ENCODE results near the gene BET1. TPM values are rescaled to one million over a fixed set of nuclear protein-coding genes. Genes with fewer than 3 reads are reported as not detected.
"Not testable (repeated sequence)": the region's sequence is repeated elsewhere in the genome, so short reads cannot be mapped to it uniquely, and the experiment has no call there.

The BET1 gene, protein sequence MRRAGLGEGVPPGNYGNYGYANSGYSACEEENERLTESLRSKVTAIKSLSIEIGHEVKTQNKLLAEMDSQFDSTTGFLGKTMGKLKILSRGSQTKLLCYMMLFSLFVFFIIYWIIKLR
- total RNA-seq, result 19.3 and 27.6 TPM in 2 replicates

- DNase-seq (ENCODE audit: low read depth, low spot score), result peak; percentile 90
Measured at GRCh38 chr7:94004024-94004951, at the start of gene BET1. Gene BET1 (minus strand): TSS chr7:94004355. CDS start chr7:94004216, 139 bp downstream.

DNA sequence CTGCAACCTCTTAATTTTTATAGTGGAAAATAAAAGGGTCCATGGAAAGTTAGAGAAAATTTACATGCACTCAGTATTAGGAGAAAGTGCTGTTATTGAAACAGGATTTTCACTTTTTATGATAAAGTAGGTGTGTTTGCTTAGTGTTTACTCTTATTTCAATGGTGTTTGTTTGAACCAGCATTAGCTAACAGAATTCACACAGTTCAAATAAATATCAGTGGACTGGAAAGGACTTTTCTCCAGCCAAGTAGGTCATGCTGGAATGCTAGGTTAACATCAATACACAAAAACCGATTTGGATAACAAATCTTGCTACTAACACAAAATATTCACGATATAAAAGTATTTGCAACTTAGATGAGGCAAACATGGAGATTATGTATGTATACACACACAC lies 49.4 kb upstream of the BET1 start:
- DNase-seq (ENCODE audit: low read depth, low spot score), result no peak

DNA sequence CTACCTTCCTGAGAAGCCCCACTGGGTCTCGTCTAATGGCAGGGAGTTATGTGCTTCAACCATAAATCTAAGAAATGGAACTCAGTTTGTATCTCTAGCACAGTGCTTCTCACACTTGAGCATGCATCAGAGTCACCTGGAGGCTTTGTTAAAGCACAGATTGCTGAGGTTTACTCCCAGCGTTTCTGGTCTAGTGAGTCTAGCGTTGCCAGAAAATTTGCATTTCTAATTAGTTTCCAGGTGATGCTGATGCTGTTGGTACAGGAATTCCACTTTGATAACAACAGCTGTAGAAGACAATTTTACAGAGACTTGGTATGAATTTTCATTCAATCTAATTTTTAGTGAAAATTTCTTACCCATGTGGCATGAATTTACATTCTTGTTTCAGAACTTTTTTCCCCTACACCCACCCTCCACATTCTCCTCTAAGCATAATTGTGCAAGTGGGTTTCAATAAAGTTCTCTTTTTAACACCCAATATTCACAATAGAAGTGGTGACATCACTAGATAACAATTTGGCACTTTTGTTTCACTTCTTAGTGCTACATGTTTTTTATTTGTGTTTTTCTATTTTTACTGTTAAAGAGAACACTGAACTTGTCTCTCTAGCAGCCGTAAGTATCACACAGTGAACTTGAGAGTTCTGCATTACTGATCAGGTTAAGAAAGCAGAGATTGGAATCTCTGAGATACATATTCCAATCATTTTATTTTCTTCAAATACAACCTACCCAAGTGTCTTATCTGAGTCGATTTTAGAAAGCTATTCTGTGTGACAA lies 48.4 kb upstream of the BET1 start:
- no peak for DNase-seq (ENCODE audit: low read depth, low spot score)

DNA sequence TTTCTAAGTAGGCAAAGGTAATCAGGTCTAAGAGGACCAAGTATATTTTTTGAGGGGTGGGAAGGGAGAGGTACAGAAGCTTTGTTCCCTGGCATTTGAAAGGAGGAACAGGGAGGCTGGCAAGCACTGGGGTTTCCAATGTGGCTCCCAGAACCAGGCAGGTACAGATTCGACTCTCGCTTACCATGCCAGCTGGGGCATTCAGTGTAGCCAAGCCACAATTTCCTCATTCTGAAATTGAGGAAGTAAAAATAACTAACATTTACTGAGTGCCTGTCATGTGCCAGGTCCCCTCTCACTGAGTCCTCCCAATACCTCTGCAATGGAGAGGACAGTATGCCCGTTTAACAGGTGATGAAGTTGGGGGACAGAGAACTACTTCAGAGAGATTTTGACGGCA lies 45.9 kb upstream of the BET1 start:
- DNase-seq (ENCODE audit: low read depth, low spot score), result no peak

GRCh38 chr7:94049615-94050014 lies 45.5 kb upstream of the BET1 start:
- no peak for DNase-seq (ENCODE audit: low read depth, low spot score)

DNA sequence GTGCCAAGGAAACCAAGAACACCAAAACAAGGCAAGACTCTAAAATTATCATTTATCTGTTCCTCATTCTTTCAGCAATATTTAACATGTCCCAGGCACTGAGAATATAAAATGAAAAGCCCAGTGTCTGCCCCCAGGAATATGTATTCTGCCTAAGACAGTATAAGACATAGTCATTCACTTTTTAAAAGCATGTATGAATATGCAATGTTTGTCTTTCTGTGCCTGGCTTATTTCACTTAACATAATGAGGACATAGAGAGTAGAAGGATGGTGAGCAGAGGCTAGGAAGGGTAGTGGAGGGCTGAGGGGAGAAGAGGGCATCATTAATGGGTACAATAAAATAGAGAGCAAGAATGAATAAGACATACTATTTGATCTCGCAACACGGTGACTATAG lies 44.6 kb upstream of the BET1 start:
- no peak for DNase-seq (ENCODE audit: low read depth, low spot score)

DNA sequence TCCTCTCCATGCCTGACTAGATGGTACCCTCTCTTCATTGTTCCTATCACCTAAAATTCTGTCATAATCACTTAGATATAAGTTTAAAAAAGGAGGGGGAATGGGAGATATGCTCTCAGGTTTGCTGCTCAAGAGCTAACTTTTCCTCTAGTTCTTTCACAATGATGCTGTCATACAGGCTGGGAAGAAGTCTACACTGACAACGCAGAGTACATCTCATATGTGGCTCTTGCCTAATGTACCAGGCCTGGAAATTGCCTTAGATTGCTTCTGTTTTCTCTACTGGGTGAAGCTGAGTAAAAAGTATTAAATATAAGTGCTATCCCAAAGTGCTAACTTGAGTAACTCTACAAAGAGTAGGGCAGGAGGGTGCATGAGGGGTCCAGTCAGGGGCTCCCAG lies 43.8 kb upstream of the BET1 start:
- no peak for DNase-seq (ENCODE audit: low read depth, low spot score)

DNA sequence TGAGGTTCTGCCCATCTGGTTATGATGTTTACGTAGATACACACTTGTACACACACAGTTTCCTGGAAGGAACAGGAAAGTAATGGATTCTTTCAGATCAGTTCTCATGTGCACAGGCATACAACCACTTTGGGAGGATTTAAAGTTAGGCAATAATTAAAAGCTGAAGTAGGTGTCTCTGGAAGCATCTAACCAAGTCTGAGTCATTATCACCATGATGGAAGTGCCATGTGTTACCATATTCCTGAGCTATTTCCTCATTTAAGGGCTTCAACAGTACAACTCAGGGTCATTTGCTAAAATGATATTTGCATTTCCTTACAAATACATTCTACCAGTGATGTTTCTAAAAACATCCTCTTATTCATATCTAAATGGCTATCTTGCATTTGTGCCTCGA lies 41.4 kb upstream of the BET1 start:
- no peak for DNase-seq (ENCODE audit: low read depth, low spot score)

DNA sequence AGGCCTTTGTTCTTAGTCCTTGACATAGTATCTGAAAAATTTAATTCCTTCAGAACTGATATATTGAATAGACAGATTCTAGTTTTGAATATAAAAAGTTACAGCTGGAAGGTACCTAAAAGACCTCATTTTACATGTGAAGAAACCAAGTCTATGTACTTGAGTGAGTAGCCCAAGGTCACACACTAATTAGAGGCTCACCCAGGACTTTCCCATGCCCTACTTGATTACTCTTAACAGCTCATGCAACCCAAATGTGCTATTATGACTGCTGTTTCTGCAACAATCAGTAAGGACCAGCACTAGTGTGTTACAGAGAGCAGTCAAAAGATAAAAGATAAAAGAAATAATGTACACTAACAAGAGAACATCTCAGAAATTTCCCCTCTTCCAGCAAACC lies 40.7 kb upstream of the BET1 start:
- no peak for DNase-seq (ENCODE audit: low read depth, low spot score)

DNA sequence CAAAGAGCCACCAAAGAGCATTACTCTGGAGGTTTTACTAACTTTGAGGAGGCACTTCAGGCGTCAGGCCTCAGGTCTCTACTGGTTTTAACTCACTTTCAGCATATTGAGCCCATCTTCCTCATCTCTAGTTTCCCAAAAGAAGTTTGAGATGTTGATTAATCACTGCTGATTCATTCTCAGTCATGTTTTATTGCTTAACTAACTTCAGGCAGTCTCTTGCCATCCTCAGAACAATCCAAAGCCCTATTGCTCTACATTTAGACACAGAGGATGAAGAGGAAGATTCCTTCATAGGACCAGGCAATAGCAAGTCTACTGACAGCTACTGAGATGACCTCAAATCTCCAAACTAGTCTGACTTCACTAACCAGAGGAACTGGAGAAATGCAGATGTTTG lies 39.1 kb upstream of the BET1 start:
- DNase-seq (ENCODE audit: low read depth, low spot score), result no peak

GRCh38 chr7:94042381-94042780 lies 38.2 kb upstream of the BET1 start:
- DNase-seq (ENCODE audit: low read depth, low spot score), result no peak

DNA sequence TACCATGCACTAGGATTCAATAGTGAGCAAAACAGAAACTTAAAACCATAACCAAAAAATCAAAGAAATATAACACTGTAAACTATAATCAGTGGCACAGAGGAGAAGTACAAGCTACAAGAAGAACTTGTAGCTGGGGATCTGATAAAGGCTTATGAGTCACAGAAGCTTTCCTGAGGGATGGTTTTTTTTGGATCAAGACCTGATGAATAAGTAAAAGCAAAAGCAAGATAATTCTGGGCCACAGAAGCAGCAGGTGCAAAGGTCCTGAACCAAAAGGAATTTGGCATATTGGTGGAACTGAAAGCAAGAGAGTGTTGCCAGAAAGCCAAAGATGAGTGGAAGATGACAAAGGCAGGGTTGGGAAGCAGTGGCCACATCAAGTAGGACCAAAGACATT lies 37.4 kb upstream of the BET1 start:
- DNase-seq (ENCODE audit: low read depth, low spot score), result peak; percentile 57

GRCh38 chr7:94040254-94040653 lies 36.1 kb upstream of the BET1 start:
- DNase-seq (ENCODE audit: low read depth, low spot score), result no peak

DNA sequence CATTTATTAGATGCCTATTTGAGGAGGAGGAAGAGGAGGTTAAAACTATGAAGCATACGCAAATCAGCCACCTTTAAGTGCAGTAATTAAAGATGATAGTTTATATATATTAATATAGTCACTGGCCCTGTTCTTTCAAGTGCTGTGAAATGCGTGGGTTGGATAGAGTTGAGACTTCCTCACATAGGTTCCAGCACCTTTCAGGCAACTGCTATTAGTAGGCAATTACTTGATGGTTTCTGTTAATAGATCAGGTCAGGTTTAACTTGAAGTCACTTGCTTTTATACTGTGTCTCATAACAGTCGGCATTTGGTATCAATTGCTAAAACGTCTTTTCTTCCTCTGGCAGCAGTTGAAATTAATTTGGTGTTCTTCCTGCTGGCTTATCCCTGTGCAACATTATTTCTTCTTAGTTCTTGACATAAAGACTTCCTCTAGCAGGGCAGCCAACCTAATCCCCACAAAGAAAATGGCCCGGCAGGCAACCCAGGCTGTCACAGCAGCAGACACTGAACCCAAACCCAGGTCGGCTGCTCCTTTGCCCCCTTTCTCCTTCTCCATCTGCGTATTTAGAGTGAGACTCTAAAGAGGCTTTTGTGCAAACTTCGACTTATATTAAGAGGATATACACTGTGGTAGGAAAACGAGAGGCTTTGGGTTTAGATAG lies 35.3 kb upstream of the BET1 start:
- no peak for DNase-seq (ENCODE audit: low read depth, low spot score)

GRCh38 chr7:94031865-94032264 lies 27.7 kb upstream of the BET1 start:
- no peak for DNase-seq (ENCODE audit: low read depth, low spot score)

DNA sequence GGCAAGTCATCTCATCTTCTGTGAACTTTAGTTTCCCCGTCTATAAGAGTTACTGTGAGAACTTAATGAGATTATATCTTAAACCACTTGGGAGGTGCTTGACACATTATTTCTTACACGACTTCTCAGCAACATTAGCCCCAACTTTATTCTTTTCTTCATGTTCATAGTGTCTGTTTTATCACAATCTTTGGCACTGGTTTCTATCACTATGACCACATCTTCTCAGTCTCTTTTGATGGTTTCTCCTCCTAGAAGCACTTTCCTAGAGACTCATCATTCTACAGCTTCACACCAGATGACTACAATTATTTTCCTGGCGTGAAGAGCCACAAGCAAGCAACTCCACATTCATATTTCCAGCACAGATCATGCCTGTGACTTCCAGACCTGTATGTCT lies 26.5 kb upstream of the BET1 start:
- DNase-seq (ENCODE audit: low read depth, low spot score), result no peak

GRCh38 chr7:94029976-94030375 lies 25.8 kb upstream of the BET1 start:
- no peak for DNase-seq (ENCODE audit: low read depth, low spot score)

DNA sequence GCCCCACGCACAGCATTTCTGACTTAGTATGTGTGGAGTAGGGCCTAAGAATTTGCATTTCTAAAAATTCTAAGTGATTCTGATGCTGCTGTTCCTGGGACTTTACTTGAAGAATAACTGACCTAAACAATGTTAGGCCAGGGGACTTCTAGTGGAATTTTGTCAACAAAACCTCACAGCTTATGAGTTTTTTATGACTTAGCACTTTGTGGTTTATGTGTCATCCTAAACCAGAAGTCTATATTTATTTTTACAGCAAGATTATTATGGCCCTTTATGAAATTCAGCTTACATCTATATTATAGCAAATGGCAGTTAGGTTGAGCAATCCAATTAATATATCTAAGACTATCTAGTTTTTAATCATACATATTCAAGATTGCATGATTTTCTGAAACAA lies 24.6 kb upstream of the BET1 start:
- no peak for DNase-seq (ENCODE audit: low read depth, low spot score)

DNA sequence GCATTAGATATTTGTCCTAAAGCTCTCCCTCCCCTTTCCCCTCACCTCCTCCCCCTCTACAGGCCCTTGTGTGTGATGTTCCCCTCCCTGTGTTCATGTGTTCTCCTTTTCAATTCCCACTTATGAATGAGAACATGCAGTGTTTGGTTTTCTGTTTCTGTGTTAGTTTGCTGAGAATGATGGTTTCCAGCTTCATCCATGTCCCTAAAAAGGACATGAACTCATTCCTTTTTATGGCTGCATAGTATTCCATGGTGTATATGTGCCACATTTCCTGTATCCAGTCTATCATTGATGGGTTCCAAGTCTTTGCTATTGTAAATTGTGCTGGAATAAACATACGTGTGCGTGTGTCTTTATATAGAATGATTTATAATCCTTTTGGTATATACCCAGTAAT lies 22.5 kb upstream of the BET1 start:
- not testable (repeated sequence) for DNase-seq (ENCODE audit: low read depth, low spot score)

DNA sequence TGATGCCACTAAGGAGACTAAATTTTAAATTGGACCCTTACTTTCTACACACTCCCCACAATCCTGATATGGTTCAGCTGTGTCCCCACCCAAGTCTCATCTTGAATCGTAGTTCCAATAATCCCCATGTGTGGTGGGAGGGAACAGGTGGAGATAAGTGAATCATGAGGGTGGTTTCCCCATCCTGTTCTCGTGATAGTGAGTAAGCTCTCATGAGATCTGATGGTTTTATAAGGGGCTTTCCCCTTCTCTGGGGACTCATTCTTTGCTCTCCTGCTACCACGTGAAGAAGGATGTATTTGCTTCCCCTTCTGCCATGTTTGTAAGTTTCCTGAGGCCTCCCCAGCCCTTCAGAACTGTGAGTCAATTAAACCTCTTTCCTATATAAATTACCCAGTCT lies 18.4 kb upstream of the BET1 start:
- DNase-seq (ENCODE audit: low read depth, low spot score), result no peak

GRCh38 chr7:94016786-94017185 lies 12.6 kb upstream of the BET1 start:
- no peak for DNase-seq (ENCODE audit: low read depth, low spot score)

GRCh38 chr7:94015538-94015937 lies 11.4 kb upstream of the BET1 start:
- no peak for DNase-seq (ENCODE audit: low read depth, low spot score)
